ENCODE results near the gene SNRPA1.
"Not testable (repeated sequence)": the region's sequence is repeated elsewhere in the genome, so short reads cannot be mapped to it uniquely, and the experiment has no call there.

SNRPA1 gene

DNA sequence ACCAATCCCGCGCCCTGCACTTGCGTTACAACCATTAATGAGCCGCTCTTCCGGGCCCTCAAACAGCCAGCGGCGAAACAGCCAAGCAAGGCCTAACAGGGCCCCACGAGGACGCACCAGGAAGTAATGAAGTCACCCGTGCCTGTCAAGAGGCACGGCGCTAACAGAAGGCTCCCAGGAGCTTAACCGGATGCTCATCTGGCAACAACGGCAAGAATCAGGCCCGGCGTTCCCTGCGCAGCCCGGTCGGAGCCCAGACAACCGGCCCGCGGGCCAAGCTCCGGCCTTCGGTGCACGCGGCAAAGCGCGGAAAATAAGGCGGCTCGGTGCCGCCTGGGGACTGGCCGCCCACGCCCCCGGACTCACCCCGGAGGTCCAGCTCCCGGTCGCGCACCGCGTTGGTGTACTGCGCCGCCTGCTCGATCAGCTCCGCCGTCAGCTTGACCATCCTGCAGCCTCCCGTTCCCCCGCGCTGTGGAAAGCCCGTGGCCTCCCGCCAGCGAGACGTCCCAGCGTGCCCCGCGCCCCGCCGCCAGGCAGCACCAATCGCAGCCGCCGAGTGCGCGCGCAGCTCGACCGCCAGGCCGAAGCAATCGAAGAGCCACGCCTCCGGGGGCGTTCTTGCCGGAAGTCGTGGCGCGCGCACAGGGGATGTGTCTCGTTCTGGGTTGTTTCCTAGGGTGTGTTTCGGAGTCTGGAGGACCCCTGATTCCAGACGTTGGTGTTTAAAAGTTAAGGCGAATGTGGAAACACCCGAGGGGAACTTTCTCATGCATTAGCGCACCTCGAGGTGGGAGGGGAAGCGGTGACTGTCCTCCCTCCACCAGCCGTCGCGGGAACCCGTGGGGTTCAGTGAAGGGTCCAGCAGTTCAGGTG lies at the start of gene SNRPA1:
Gene SNRPA1 (minus strand): TSS at position 518 of the 876 bp plus-strand sequence. CDS start 70 bp downstream, at position 448.
- TF ChIP-seq CTCF (IDR thresholded peaks at IDR 0.05; ENCODE audit: low read length, missing control alignments): no peak
- DNase-seq (ENCODE audit: low read depth): peak; percentile 96
- H3K4me3 ChIP-seq (replicated peaks; ENCODE audit: low read depth, low read length): peak within 1 kb of the TSS; percentile 61

- no peak for TF ChIP-seq CTCF (IDR thresholded peaks at IDR 0.05; ENCODE audit: low read length, missing control alignments)
- DNase-seq (ENCODE audit: low read depth): no peak
- H3K4me3 ChIP-seq (replicated peaks; ENCODE audit: low read depth, low read length): no peak overlapping the region
These were observed 47.0 kb upstream of the SNRPA1 start for GRCh38 chr15:101342056-101342455.

GRCh38 chr15:101338502-101339057 lies 43.5 kb upstream of the SNRPA1 start:
- no peak for TF ChIP-seq CTCF (IDR thresholded peaks at IDR 0.05; ENCODE audit: low read length, missing control alignments)
- no peak overlapping the region for H3K4me3 ChIP-seq (replicated peaks; ENCODE audit: low read depth, low read length)
- no peak for DNase-seq (ENCODE audit: low read depth)

GRCh38 chr15:101337976-101338375 lies 42.9 kb upstream of the SNRPA1 start:
- no peak overlapping the region for H3K4me3 ChIP-seq (replicated peaks; ENCODE audit: low read depth, low read length)
- no peak for TF ChIP-seq CTCF (IDR thresholded peaks at IDR 0.05; ENCODE audit: low read length, missing control alignments)

DNA sequence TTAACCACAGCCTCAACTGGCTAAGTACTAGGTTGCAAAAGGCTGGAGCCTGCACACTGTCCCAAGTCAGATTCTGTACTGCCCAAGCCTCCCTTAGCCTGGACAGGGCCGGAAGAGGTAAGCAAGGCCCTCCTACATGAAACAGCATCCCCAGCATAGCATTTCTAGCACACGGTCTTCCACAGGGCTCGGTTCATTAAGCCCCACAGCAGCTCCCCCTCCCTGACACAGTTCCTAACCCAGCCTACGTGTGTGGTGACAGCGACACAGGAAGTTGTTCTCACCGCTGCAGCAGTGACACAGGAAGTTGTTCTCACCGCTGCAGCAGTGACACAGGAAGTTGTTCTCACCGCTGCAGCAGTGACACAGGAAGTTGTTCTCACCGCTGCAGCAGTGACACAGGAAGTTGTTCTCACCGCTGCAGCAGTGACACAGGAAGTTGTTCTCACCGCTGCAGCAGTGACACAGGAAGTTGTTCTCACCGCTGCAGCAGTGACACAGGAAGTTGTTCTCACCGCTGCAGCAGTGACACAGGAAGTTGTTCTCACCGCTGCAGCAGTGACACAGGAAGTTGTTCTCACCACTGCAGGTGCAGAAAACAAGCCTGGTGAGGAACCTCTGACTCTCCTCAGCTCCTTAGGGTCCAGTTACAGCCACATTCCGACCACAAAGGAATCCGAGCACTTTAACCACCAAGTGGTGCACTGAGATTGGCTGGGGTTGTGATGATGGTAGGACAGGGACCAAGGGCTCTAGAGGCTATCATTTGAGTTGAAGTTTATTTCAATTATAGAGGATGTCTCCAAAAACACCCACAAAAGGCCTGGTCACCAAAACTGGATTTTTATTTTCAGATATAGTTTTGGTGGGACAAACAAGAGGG lies 39.1 kb upstream of the SNRPA1 start:
- not testable (repeated sequence) for DNase-seq (ENCODE audit: low read depth); H3K4me3 ChIP-seq (replicated peaks; ENCODE audit: low read depth, low read length)

More at GRCh38 chr15:101337976-101338375, 42.9 kb upstream of the SNRPA1 start:
- no peak for DNase-seq (ENCODE audit: low read depth)

DNA sequence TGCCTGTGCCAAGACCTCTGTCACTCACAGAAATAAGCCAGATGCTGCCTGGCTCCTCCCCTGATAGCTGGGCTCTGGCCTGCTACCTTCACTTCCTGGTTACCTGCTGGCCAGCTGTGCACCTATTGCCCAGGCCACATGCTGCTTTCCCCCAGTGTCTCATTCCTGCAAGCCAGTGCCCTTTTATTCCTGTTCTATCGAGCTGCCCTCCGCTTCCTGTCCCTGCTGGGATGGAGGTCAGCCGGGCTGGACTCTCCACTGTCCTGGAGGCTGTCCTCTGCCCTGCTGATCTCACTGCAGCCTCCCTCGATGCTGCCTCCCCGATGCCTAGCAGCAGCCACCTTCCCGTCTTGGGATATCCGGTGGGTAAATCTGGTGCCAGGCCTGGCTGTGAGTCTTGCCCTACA lies 37.0 kb upstream of the SNRPA1 start:
- TF ChIP-seq CTCF (IDR thresholded peaks at IDR 0.05; ENCODE audit: low read length, missing control alignments): no peak
- no peak for DNase-seq (ENCODE audit: low read depth)

GRCh38 chr15:101329867-101330380 lies 34.9 kb upstream of the SNRPA1 start:
- no peak overlapping the region for H3K4me3 ChIP-seq (replicated peaks; ENCODE audit: low read depth, low read length)
- TF ChIP-seq CTCF (IDR thresholded peaks at IDR 0.05; ENCODE audit: low read length, missing control alignments): no peak
- no peak for DNase-seq (ENCODE audit: low read depth)

More for the DNA sequence above, 37.0 kb upstream of the SNRPA1 start:
- no peak overlapping the region for H3K4me3 ChIP-seq (replicated peaks; ENCODE audit: low read depth, low read length)
